ENCODE data around the gene L1TD1. TPM values are rescaled to one million over a fixed set of nuclear protein-coding genes. Genes with fewer than 3 reads are reported as not detected.

L1TD1 gene, protein sequence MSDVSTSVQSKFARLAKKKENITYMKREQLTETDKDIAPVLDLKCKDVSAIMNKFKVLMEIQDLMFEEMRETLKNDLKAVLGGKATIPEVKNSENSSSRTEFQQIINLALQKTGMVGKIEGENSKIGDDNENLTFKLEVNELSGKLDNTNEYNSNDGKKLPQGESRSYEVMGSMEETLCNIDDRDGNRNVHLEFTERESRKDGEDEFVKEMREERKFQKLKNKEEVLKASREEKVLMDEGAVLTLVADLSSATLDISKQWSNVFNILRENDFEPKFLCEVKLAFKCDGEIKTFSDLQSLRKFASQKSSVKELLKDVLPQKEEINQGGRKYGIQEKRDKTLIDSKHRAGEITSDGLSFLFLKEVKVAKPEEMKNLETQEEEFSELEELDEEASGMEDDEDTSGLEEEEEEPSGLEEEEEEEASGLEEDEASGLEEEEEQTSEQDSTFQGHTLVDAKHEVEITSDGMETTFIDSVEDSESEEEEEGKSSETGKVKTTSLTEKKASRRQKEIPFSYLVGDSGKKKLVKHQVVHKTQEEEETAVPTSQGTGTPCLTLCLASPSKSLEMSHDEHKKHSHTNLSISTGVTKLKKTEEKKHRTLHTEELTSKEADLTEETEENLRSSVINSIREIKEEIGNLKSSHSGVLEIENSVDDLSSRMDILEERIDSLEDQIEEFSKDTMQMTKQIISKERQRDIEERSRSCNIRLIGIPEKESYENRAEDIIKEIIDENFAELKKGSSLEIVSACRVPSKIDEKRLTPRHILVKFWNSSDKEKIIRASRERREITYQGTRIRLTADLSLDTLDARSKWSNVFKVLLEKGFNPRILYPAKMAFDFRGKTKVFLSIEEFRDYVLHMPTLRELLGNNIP
- not detected in 5 replicates for total RNA-seq (2022; extraction: Qiagen RNA extraction)

DNA sequence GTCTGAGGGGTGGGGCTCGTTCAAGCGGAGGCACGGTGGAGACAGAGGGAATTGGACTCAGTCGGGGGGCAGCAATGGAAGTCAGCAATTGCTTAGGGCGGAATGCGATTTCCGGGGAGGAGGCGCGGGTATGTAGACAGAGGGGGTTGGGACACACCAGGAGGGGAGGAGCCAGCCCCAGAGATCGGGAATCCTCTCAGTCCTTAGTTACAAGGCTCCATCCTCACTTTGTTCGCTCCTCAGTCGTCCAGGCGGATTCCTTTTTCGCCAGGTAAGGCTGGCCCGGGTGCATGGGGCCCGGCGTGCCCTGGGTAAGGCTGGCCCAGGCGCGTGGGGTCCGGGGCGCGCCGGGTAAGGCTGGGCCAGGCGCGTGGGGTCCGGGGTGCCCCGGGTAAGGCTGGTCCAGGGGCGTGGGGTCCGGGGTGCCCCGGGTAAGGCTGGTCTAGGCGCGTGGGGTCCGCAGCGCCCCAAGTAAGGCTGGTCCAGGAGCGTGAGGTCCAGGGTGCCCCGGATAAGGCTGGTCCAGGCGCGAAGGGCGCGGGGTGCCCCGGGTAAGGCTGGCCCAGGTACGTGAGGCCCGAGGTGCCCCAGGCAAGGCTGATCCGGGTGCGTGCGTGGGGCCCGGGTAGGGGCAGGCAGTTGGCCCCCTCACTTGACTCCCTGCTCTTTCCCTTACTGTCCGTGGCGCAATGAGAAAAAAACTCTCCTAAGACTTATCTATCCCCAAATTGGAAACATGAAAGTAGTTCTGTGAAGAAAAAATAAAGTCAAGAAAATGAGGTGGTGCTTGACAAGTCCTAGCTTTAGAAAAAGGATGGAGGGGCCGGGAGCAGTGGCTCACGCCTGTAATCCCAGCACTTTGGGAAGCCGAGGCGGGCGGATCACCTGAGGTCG, at the start of gene L1TD1:
L1TD1 (plus strand) TSS at position 199 of the 894 bp plus-strand sequence. CDS start 11,780 bp downstream, outside the sequence.

Other genes starting within 250 kb of the L1TD1 start
- gene KANK4, start 124.6 kb downstream of the L1TD1 start, total RNA-seq (2022; extraction: Qiagen RNA extraction) = 0.26 to 0.58 TPM (median 0.52 TPM) in 5 replicates
- gene USP1, start 242.2 kb downstream of the L1TD1 start, total RNA-seq (2022; extraction: Qiagen RNA extraction) = 19.2 to 26.4 TPM (median 21.4 TPM) in 5 replicates